Measurements from ENCODE around the gene KLF2. TPM values are rescaled to one million over a fixed set of nuclear protein-coding genes. Genes with fewer than 3 reads are reported as not detected.

The KLF2 gene
- polyA plus RNA-seq, 1 experiment: 1.8 TPM

- Histone ChIP-seq H3K27me3 (ENCODE audit: control insufficient read depth, insufficient read depth, low read length) (no peaks in the 10 kb centered on the region), H3K36me3 (ENCODE audit: control insufficient read depth, insufficient read depth, low read length) (peaks cover 5% of the 10 kb centered on the region), H3K4me3 (ENCODE audit: low read depth, low read length) (no peak overlapping the region)
- no peak for DNase-seq (ENCODE audit: low read depth)
- POLR2A ChIA-PET: no interaction called here
- TF ChIP-seq, protein P1, sequence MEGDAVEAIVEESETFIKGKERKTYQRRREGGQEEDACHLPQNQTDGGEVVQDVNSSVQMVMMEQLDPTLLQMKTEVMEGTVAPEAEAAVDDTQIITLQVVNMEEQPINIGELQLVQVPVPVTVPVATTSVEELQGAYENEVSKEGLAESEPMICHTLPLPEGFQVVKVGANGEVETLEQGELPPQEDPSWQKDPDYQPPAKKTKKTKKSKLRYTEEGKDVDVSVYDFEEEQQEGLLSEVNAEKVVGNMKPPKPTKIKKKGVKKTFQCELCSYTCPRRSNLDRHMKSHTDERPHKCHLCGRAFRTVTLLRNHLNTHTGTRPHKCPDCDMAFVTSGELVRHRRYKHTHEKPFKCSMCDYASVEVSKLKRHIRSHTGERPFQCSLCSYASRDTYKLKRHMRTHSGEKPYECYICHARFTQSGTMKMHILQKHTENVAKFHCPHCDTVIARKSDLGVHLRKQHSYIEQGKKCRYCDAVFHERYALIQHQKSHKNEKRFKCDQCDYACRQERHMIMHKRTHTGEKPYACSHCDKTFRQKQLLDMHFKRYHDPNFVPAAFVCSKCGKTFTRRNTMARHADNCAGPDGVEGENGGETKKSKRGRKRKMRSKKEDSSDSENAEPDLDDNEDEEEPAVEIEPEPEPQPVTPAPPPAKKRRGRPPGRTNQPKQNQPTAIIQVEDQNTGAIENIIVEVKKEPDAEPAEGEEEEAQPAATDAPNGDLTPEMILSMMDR (IDR thresholded peaks at IDR 0.05; ENCODE audit: insufficient read depth, low read depth, low read length): no peak
- CTCF ChIA-PET: interaction anchor here (0.9 to 4.6 kb wide), 3 partner anchors 10 to 126 kb away, joined by 3 to 22 read pairs (median 5); no protein-coding TSS in a partner anchor
Measured at GRCh38 chr19:16373079-16373478, 48.5 kb downstream of the KLF2 start.

GRCh38 chr19:16373532-16373931, 48.9 kb downstream of the KLF2 start:
- ChIA-PET POLR2A (no interaction called here), CTCF (interaction anchor here (0.9 to 4.6 kb wide), 3 partner anchors 9 to 126 kb away, joined by 3 to 22 read pairs (median 5); no protein-coding TSS in a partner anchor)
- no peak overlapping the region for H3K4me3 ChIP-seq (ENCODE audit: low read depth, low read length)
- DNase-seq (ENCODE audit: low read depth): no peak
- no peaks in the 10 kb centered on the region for H3K27me3 ChIP-seq (ENCODE audit: control insufficient read depth, insufficient read depth, low read length)
- TF ChIP-seq, protein P1 (IDR thresholded peaks at IDR 0.05; ENCODE audit: insufficient read depth, low read depth, low read length): no peak
- peaks cover 5% of the 10 kb centered on the region for H3K36me3 ChIP-seq (ENCODE audit: control insufficient read depth, insufficient read depth, low read length)

GRCh38 chr19:16373989-16374388, 49.4 kb downstream of the KLF2 start:
- no peak for DNase-seq (ENCODE audit: low read depth)
- ChIA-PET CTCF (interaction anchor here (1.5 to 4.6 kb wide), 2 partner anchors 9 to 127 kb away, joined by 5 to 22 read pairs; no protein-coding TSS in a partner anchor), POLR2A (no interaction called here)
- Histone ChIP-seq H3K36me3 (ENCODE audit: control insufficient read depth, insufficient read depth, low read length) (peaks cover 5% of the 10 kb centered on the region), H3K4me3 (ENCODE audit: low read depth, low read length) (no peak overlapping the region), H3K27me3 (ENCODE audit: control insufficient read depth, insufficient read depth, low read length) (no peaks in the 10 kb centered on the region)
- TF ChIP-seq, protein P1 (IDR thresholded peaks at IDR 0.05; ENCODE audit: insufficient read depth, low read depth, low read length): no peak

DNA sequence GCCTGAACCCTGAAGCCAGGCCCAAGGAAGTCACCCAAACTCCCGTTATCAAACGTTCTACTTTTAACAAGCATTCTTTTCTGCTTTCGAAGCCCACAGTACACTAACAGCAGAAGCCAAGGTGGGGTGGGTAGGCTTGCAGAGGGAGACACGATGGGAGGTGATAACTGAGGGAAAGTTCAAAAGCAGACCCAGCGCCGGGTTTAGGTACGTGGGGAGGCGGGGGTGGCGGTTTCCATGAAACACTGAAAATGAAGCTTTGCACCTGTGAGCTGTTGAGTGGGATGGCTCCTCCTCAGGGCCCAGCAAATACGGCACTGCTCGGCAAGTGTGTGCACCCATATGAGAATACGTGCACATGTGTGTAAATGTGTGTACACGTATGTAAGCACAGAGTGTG, 49.8 kb downstream of the KLF2 start:
- TF ChIP-seq, protein P1 (IDR thresholded peaks at IDR 0.05; ENCODE audit: insufficient read depth, low read depth, low read length): no peak
- POLR2A ChIA-PET: no interaction called here
- DNase-seq (ENCODE audit: low read depth): no peak
- CTCF ChIA-PET: interaction anchor here (1.5 to 4.6 kb wide), 2 partner anchors 9 to 127 kb away, joined by 5 to 22 read pairs; no protein-coding TSS in a partner anchor
- Histone ChIP-seq H3K36me3 (ENCODE audit: control insufficient read depth, insufficient read depth, low read length) (peaks cover 5% of the 10 kb centered on the region), H3K4me3 (ENCODE audit: low read depth, low read length) (no peak overlapping the region), H3K27me3 (ENCODE audit: control insufficient read depth, insufficient read depth, low read length) (no peaks in the 10 kb centered on the region)

- POLR2A ChIA-PET: no interaction called here
Measured at GRCh38 chr19:16375157-16375935, 50.7 kb downstream of the KLF2 start.

More at GRCh38 chr19:16375157-16375935, 50.7 kb downstream of the KLF2 start:
- H3K4me3 ChIP-seq (ENCODE audit: low read depth, low read length): no peak overlapping the region
- no peak for DNase-seq (ENCODE audit: low read depth)
- CTCF ChIA-PET: interaction anchor here (1.3 to 4.6 kb wide), 5 partner anchors 8 to 128 kb away, joined by 4 to 23 read pairs (median 11); no protein-coding TSS in a partner anchor
- H3K27me3 ChIP-seq (ENCODE audit: control insufficient read depth, insufficient read depth, low read length): no peaks in the 10 kb centered on the region
- TF ChIP-seq, protein P1 (IDR thresholded peaks at IDR 0.05; ENCODE audit: insufficient read depth, low read depth, low read length): no peak
- H3K36me3 ChIP-seq (ENCODE audit: control insufficient read depth, insufficient read depth, low read length): peaks cover 5% of the 10 kb centered on the region
